Epithelial cell of proximal tubule (primary cell): ENCODE measurements around the gene MOCS2. TPM values are rescaled to one million over a fixed set of nuclear protein-coding genes. Genes with fewer than 3 reads are reported as not detected.

Experiments
- total RNA-seq: library from RNA; depleted of rRNA; stranded (reverse); fragments of >200 nt; gene quantifications from 2 replicates; pipeline ENCODE4 v1.2.3, GENCODE V29; 2015

Gene MOCS2
- total RNA-seq, 1 donor from 2014 or later: 39.8 TPM

Other genes with a start within 250 kb of the MOCS2 start
- 14.1 and 28.1 TPM in 2 replicates for gene ITGA2, start 120.4 kb downstream of the MOCS2 start, total RNA-seq